Measurements from ENCODE around the gene ABCB11. TPM values are rescaled to one million over a fixed set of nuclear protein-coding genes. Genes with fewer than 3 reads are reported as not detected.

ABCB11 gene
- total RNA-seq, 1 donor from 2014 or later, result 0.02 TPM

DNA sequence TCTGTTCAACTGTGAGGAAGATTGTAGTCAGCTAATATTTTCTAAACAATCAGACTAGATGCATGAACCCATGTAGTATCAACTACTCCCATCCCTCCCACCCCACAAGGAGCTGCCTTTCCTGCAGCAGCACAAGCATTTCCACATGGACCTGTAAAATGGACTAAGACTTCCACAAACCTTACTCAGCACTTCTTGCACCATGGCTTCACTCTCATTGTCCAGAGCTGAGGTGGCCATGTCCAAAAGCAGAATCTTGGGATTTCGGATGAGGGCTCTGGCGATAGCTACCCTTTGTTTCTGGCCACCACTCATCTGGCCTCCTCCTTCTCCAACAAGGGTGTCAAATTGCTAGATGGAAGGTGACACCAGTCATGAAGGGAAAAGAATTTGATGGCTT, 61.3 kb downstream of the ABCB11 start:
- no peaks in the 10 kb centered on the region for H3K4me1 ChIP-seq (ENCODE audit: insufficient read depth, low read length)
- H3K4me1 Mint-ChIP-seq (ENCODE audit: low read depth, unreplicated experiment), result no peaks in the 10 kb centered on the region
- peaks cover 5% of the 10 kb centered on the region for H3K27me3 Mint-ChIP-seq (ENCODE audit: low read depth, unreplicated experiment)
- FAIRE-seq, result no peak
- no peak overlapping the region for H2AFZ ChIP-seq (ENCODE audit: low read depth, low read length)
- H3K36me3 ChIP-seq (ENCODE audit: insufficient read depth, low read length), result no peaks in the 10 kb centered on the region
- H4K20me1 ChIP-seq (ENCODE audit: insufficient read depth, low read length), result no peaks in the 10 kb centered on the region
- H3K27ac ChIP-seq (ENCODE audit: low read depth, low read length), result no peak overlapping the region
- H3K4me3 ChIP-seq (ENCODE audit: insufficient read depth, low read depth, low read length), result no peak overlapping the region
- H3K9me3 ChIP-seq (ENCODE audit: insufficient read depth, low read depth, low read length), result no peaks in the 10 kb centered on the region
- H3K79me2 ChIP-seq (ENCODE audit: insufficient read depth, low read length), result no peaks in the 10 kb centered on the region
- H3K4me3 Mint-ChIP-seq (ENCODE audit: unreplicated experiment), result no peak overlapping the region
- H3K9ac ChIP-seq (ENCODE audit: low read length), result no peak overlapping the region
- H3K36me3 Mint-ChIP-seq (ENCODE audit: low read depth, unreplicated experiment), result no peaks in the 10 kb centered on the region
- no peak for TF ChIP-seq EZH2 (IDR thresholded peaks at IDR 0.05; ENCODE audit: insufficient read depth, low read length)
- TF ChIP-seq, protein P1, sequence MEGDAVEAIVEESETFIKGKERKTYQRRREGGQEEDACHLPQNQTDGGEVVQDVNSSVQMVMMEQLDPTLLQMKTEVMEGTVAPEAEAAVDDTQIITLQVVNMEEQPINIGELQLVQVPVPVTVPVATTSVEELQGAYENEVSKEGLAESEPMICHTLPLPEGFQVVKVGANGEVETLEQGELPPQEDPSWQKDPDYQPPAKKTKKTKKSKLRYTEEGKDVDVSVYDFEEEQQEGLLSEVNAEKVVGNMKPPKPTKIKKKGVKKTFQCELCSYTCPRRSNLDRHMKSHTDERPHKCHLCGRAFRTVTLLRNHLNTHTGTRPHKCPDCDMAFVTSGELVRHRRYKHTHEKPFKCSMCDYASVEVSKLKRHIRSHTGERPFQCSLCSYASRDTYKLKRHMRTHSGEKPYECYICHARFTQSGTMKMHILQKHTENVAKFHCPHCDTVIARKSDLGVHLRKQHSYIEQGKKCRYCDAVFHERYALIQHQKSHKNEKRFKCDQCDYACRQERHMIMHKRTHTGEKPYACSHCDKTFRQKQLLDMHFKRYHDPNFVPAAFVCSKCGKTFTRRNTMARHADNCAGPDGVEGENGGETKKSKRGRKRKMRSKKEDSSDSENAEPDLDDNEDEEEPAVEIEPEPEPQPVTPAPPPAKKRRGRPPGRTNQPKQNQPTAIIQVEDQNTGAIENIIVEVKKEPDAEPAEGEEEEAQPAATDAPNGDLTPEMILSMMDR (IDR thresholded peaks at IDR 0.05; ENCODE audit: insufficient read depth, low read depth, low read length), result no peak
- no peaks in the 10 kb centered on the region for H3K9me3 Mint-ChIP-seq (ENCODE audit: unreplicated experiment)
- no peaks in the 10 kb centered on the region for H3K27me3 ChIP-seq (ENCODE audit: insufficient read depth, low read length)
- H3K4me2 ChIP-seq (ENCODE audit: low read length), result no peak overlapping the region
- H3K27ac Mint-ChIP-seq (ENCODE audit: unreplicated experiment), result no peak overlapping the region
- DNase-seq (ENCODE audit: low read depth), result no peak

DNA sequence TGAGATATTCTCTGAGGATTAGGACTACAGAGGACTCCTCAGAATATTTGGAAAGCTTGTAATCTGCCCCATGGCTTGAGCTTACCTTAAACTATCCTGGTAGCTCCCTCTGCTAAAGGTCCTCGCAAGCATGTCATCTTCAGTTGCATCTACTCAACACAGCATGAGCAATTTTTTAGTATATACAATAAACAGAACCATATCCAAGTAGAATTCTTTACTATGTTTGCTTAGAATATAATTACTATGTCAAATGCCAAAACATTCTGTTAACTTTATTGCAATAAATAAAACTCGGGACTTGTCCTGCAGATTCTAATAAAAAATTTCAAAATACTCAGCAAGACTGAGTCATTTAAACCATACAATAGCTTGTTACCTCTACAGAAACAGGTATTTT, 62.8 kb downstream of the ABCB11 start:
- Histone ChIP-seq H3K4me1 (ENCODE audit: insufficient read depth, low read length) (no peaks in the 10 kb centered on the region), H3K79me2 (ENCODE audit: insufficient read depth, low read length) (no peaks in the 10 kb centered on the region), H3K27ac (ENCODE audit: low read depth, low read length) (no peak overlapping the region), H3K9ac (ENCODE audit: low read length) (no peak overlapping the region), H3K36me3 (ENCODE audit: insufficient read depth, low read length) (no peaks in the 10 kb centered on the region), H2AFZ (ENCODE audit: low read depth, low read length) (no peak overlapping the region), H3K4me2 (ENCODE audit: low read length) (no peak overlapping the region), H4K20me1 (ENCODE audit: insufficient read depth, low read length) (no peaks in the 10 kb centered on the region), H3K9me3 (ENCODE audit: insufficient read depth, low read depth, low read length) (no peaks in the 10 kb centered on the region), H3K4me3 (ENCODE audit: insufficient read depth, low read depth, low read length) (no peak overlapping the region), H3K27me3 (ENCODE audit: insufficient read depth, low read length) (no peaks in the 10 kb centered on the region)
- no peaks in the 10 kb centered on the region for H3K4me1 Mint-ChIP-seq (ENCODE audit: low read depth, unreplicated experiment)
- no peak overlapping the region for H3K4me3 Mint-ChIP-seq (ENCODE audit: unreplicated experiment)
- H3K27me3 Mint-ChIP-seq (ENCODE audit: low read depth, unreplicated experiment), result peaks cover 6% of the 10 kb centered on the region
- H3K9me3 Mint-ChIP-seq (ENCODE audit: unreplicated experiment), result no peaks in the 10 kb centered on the region
- H3K27ac Mint-ChIP-seq (ENCODE audit: unreplicated experiment), result no peak overlapping the region
- DNase-seq (ENCODE audit: low read depth) (no peak), FAIRE-seq (no peak)
- TF ChIP-seq, protein P1 (IDR thresholded peaks at IDR 0.05; ENCODE audit: insufficient read depth, low read depth, low read length), result no peak
- TF ChIP-seq EZH2 (IDR thresholded peaks at IDR 0.05; ENCODE audit: insufficient read depth, low read length), result no peak
- H3K36me3 Mint-ChIP-seq (ENCODE audit: low read depth, unreplicated experiment), result no peaks in the 10 kb centered on the region

DNA sequence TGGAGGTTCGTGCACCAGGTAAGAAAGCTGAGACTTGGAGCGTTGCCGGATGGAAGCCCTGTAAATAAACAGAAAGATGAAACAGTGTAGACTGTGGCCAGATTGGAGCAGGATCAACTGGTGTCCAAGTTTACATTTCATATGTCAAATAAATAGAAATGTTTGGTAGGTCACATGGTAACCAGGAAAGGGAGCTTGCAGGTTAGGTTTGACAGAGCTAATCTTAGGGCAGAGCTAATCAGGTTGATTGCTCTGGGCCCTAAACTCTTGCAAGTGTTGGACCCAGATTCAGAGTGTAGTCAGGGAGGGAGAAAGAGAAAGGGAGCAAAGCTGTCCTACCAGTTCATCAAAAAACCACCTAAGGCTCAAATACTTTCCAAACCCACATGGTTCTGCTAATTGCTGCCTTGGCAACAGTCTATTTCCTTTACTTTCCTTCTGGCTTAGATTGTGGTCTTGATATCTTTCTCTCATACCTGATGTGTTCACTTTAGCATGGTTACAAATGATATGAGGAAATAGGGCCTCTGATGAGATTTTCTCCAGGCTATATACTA, 66.8 kb downstream of the ABCB11 start:
- Mint-ChIP-seq H3K36me3 (ENCODE audit: low read depth, unreplicated experiment) (no peaks in the 10 kb centered on the region), H3K4me1 (ENCODE audit: low read depth, unreplicated experiment) (peaks cover 3% of the 10 kb centered on the region), H3K27me3 (ENCODE audit: low read depth, unreplicated experiment) (peaks cover 6% of the 10 kb centered on the region), H3K27ac (ENCODE audit: unreplicated experiment) (no peak overlapping the region), H3K9me3 (ENCODE audit: unreplicated experiment) (no peaks in the 10 kb centered on the region), H3K4me3 (ENCODE audit: unreplicated experiment) (no peak overlapping the region)
- DNase-seq (ENCODE audit: low read depth), result peak; percentile 44
- no peaks in the 10 kb centered on the region for H3K9me3 ChIP-seq (ENCODE audit: insufficient read depth, low read depth, low read length)
- no peaks in the 10 kb centered on the region for H3K79me2 ChIP-seq (ENCODE audit: insufficient read depth, low read length)
- H3K27me3 ChIP-seq (ENCODE audit: insufficient read depth, low read length), result no peaks in the 10 kb centered on the region
- no peak overlapping the region for H3K9ac ChIP-seq (ENCODE audit: low read length)
- TF ChIP-seq, protein P1 (IDR thresholded peaks at IDR 0.05; ENCODE audit: insufficient read depth, low read depth, low read length), result no peak
- TF ChIP-seq EZH2 (IDR thresholded peaks at IDR 0.05; ENCODE audit: insufficient read depth, low read length), result no peak
- H3K4me2 ChIP-seq (ENCODE audit: low read length), result no peak overlapping the region
- no peak overlapping the region for H2AFZ ChIP-seq (ENCODE audit: low read depth, low read length)
- H4K20me1 ChIP-seq (ENCODE audit: insufficient read depth, low read length), result no peaks in the 10 kb centered on the region
- H3K27ac ChIP-seq (ENCODE audit: low read depth, low read length), result no peak overlapping the region
- no peak overlapping the region for H3K4me3 ChIP-seq (ENCODE audit: insufficient read depth, low read depth, low read length)
- no peaks in the 10 kb centered on the region for H3K36me3 ChIP-seq (ENCODE audit: insufficient read depth, low read length)
- no peak for FAIRE-seq
- no peaks in the 10 kb centered on the region for H3K4me1 ChIP-seq (ENCODE audit: insufficient read depth, low read length)
